Measurements from ENCODE around the gene NGB. TPM values are rescaled to one million over a fixed set of nuclear protein-coding genes. Genes with fewer than 3 reads are reported as not detected.

Gene NGB
- total RNA-seq, 1 donor from 2014 or later: not detected

DNA sequence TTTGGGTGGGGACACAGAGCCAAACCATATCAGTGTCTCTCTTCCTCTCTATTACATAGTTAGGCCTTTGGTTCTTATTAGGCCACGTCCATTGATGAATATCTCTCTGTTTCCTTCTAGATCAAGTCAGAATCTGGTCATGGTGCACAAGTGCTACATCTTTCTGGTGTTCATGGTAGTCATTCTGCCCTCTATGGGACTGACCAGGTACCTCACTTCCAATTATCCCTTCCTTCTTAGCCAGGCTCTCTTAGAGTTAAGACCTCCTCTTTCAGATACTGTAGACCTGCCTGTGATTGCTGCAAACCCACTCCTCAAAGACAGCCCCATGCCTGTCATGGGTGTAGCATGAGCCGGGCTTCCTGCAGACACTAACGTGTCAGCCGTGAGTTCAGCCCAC is 25.2 kb downstream of the NGB start:
- ATAC-seq: no peak
- no peak for DNase-seq (ENCODE audit: missing footprints)
- intact Hi-C loops (cut with DNase I): no loop called here

DNA sequence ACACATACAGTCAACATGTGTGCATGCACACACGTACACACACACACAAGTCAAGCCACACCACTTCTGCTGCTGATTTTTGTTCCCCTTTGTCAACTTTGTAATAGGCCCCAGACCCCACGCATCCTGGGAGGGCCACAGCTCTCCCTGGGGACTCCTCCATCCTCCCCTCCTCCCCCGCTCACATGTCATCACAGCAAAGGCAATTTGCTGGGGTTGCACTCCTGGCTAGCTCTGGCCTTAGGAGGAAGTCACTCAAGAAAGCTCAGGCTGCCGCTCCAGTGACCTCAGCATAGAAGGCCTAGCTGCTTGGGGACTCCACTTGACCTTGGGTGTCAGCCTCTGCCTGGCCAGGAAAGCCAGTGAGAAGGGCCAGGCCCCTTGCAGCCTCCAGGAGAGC is 27.2 kb downstream of the NGB start:
- intact Hi-C loops (cut with DNase I): no loop called here
- no peak for ATAC-seq
- no peak for DNase-seq (ENCODE audit: missing footprints)

- ATAC-seq (no peak), DNase-seq (ENCODE audit: missing footprints) (no peak)
- intact Hi-C loops (cut with DNase I): no loop called here
These were observed 28.3 kb downstream of the NGB start for GRCh38 chr14:77242752-77243151.

GRCh38 chr14:77241955-77242354 is 29.1 kb downstream of the NGB start:
- intact Hi-C loops (cut with DNase I): no loop called here
- peak; percentile 32 for ATAC-seq
- DNase-seq (ENCODE audit: missing footprints): no peak

- ATAC-seq (no peak), DNase-seq (ENCODE audit: missing footprints) (no peak)
- intact Hi-C loops (cut with DNase I): no loop called here
These were observed 30.6 kb downstream of the NGB start for GRCh38 chr14:77240336-77240915.

DNA sequence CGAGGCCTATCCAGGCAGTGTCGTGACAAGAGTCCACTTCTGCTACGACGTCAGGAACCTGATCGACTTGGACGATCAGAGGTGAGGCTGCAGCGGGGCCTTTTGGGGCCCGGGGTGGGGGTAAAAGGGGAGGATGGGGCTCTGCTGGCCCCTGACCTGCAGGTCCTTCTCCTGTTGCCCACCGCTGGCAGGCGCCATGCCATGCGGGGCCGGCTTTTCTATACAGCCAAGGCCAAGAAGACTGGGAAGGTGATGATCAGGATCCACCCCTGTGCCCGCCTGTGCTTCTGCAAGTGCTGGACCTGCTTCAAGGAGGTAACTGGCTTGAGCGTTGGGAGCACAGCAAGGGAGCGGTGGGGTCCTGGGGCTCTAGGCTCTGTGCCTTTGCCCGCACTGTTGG is 31.6 kb downstream of the NGB start:
- intact Hi-C loops (cut with DNase I): no loop called here
- DNase-seq (ENCODE audit: missing footprints) (no peak), ATAC-seq (no peak)

GRCh38 chr14:77238996-77239395 is 32.0 kb downstream of the NGB start:
- ATAC-seq (no peak), DNase-seq (ENCODE audit: missing footprints) (no peak)
- intact Hi-C loops (cut with DNase I): no loop called here

GRCh38 chr14:77238356-77238755 is 32.6 kb downstream of the NGB start:
- DNase-seq (ENCODE audit: missing footprints): no peak
- ATAC-seq: no peak
- intact Hi-C loops (cut with DNase I): no loop called here

DNA sequence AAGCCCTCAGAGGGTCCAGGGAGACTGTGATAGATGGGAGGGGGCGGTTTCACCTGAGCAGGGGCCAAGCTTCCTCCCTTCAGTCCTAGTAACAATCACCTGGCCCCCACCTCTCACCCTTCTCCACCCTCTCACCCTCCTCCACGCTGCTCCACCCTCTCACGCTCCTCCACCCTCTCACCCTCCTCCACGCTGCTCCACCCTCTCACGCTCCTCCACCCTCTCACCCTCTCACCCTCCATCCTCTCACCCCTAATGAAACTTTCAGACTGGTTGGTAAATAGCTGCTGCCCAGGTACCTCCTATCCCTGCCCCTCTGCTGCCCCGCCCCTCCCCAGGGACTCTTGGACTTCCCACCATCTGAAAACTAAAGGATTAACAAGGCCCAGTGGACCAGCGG is 34.2 kb downstream of the NGB start:
- ATAC-seq (no peak), DNase-seq (ENCODE audit: missing footprints) (no peak)
- intact Hi-C loops (cut with DNase I): no loop called here

DNA sequence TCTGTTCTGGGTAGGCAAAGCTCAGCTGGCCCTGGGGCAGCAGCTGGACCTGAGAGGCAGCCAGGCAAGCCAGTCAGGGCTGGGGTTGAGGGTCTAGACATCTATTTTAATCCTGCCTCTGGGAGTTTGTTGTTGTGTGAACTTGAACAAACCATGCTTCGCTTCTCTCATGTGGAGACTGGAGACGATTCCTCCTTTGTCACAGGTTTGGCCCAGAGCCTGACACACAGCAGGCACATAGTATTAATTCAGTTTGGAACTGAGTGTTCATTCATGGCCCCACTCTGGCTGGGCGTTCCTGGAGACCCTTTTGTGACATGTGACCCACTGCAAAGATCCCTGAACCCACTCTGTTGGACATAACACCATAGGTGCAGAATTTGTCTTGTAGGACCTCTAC is 39.3 kb downstream of the NGB start:
- intact Hi-C loops (cut with DNase I): no loop called here

GRCh38 chr14:77230914-77231313 is 40.1 kb downstream of the NGB start:
- DNase-seq (ENCODE audit: missing footprints): no peak
- ATAC-seq: no peak
- intact Hi-C loops (cut with DNase I): no loop called here

More for the DNA sequence above, 39.3 kb downstream of the NGB start:
- ATAC-seq (no peak), DNase-seq (ENCODE audit: missing footprints) (no peak)

GRCh38 chr14:77228056-77228455 is 43.0 kb downstream of the NGB start:
- ATAC-seq (no peak), DNase-seq (ENCODE audit: missing footprints) (no peak)
- intact Hi-C loops (cut with DNase I): no loop called here

- DNase-seq (ENCODE audit: missing footprints) (no peak), ATAC-seq (no peak)
- intact Hi-C loops (cut with DNase I): no loop called here
These were observed 45.0 kb downstream of the NGB start for GRCh38 chr14:77225892-77226557.

GRCh38 chr14:77225254-77225653 is 45.8 kb downstream of the NGB start:
- intact Hi-C loops (cut with DNase I): no loop called here
- DNase-seq (ENCODE audit: missing footprints) (no peak), ATAC-seq (no peak)

DNA sequence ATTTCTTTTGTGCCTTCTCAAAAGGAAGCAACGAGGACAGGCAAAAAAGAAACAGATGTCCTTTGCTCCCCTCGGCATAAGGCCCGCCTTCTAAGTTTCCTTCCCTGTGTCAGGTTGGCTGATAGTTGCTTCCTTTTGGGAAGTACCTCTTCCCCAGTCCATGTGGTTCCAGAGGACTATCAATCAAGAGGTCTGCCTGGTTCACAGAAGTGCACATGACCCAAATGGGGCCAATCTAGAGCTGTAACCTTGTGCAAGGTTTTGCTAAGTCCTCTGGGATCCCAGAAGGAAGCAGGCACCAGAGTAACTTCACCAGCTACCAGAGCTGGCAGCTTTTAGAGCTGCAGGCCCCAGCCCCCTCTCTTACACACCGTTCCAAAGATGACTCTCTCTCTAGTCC is 46.8 kb downstream of the NGB start:
- ATAC-seq: no peak
- intact Hi-C loops (cut with DNase I): no loop called here
- DNase-seq (ENCODE audit: missing footprints): no peak

DNA sequence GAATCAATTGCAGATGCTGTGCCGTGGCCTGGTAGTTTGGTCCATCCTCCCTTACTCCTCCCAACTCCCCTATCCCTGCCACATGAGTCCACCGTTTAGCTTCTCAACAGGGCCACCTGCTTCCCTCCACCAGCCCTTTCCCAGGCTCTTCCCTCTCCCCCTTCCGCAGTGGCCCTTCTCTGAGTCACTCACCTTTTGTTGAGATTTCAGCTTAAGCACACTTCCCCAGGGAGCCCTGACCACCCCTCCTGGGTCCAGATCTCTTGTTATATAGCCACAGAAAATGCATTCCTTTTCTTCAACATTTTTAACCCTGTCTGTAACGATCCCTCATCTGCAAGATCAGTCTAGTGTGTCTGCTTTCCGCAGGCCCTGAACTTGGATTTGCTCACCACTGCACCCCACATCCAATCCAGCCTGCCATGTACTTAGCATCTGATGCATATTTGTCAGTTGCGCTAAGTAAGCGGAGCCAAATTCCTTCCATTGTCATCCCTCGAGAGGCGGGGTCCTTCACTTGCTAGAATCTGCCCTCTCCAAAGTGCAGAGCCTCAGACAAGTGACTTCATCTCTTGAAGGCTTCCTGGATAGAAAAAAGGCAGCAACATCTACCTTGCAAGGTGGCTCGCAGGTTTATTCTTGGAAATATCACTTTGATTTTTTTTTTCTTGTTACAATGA is 48.3 kb downstream of the NGB start:
- intact Hi-C loops (cut with DNase I): no loop called here
- DNase-seq (ENCODE audit: missing footprints): no peak
- ATAC-seq: no peak

- DNase-seq (ENCODE audit: missing footprints) (no peak), ATAC-seq (no peak)
- intact Hi-C loops (cut with DNase I): no loop called here
These were observed 49.6 kb downstream of the NGB start for GRCh38 chr14:77221241-77221871.

DNA sequence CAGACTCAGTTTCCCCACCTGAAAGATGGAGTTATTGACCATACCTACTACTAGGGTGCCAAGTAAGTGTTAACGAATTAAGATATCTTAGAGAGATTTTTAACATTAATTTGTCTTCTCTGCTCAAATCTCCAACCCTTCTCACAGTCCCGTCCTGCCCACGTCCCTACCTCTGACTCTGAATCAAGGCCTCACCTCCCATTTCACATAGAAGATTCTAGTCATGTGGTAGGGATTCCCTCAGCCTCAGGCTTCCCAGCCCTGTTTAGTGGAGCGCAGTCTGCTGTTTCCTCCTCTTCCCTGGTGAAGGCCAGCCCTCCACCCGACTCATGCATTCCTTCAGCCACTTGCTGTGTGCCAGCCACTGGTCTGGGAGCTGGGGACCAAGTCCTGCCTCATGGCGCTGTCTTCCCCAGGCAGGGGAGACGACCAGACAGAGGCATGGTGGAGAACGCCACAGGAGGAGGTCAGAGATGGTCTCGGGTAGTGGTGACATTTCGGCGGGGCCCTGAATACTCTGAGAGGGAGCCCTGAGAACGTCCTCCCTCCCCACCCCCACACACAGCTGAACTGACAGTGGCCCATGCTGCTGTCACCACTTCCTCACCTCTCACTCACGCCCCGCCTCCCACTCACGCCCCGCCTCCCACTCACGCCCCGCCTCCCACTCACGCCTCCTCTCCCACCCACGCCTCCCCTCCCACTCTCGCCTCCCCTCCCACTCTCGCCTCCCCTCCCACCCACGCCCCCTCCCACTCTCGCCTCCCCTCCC is 50.6 kb downstream of the NGB start:
- ATAC-seq: peak; percentile 49
- intact Hi-C loops (cut with DNase I): no loop called here
- DNase-seq (ENCODE audit: missing footprints): no peak

DNA sequence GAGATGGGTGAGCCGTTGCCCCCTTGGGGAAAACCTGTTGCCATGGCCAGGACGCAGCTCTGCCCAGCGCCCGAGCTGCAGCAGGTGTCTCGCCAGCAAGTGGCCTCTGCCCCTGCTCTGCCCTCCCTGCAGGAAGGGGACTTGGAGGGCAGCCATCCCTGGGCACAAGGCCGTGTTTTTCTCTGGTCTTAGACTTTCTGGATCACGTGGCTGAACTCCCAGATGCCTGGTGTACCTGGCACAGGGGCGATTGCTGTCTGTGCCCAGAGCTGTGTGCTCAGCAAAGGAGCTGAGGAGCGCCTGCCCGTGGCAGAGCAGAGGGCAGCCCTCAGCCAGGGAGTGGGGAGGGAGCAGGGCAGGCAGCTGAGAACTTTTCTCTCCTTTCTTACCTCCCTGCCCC is 51.4 kb downstream of the NGB start:
- intact Hi-C loops (cut with DNase I): no loop called here
- ATAC-seq (peak; percentile 65), DNase-seq (ENCODE audit: missing footprints) (no peak)

Measured in Right ventricle myocardium inferior (tissue), 1 donor.